Dermis blood vessel endothelial cell (primary cell): Measurements from ENCODE around the gene CEP83. TPM values are rescaled to one million over a fixed set of nuclear protein-coding genes. Genes with fewer than 3 reads are reported as not detected.

Experiments
- DNase-seq: peaks from one replicate; pipeline ENCODE4 v3.0.0; 2010
- total RNA-seq: library from RNA; depleted of rRNA; stranded (reverse); fragments of >200 nt; gene quantifications from 2 replicates; pipeline ENCODE4 v1.2.3, GENCODE V29; 2014

Gene CEP83
- total RNA-seq, 1 donor from 2014 or later: 8.2 TPM

- DNase-seq: no peak
Observed at GRCh38 chr12:94299846-94300245, 159.8 kb downstream of the CEP83 start.

GRCh38 chr12:94297876-94298505 lies 161.7 kb downstream of the CEP83 start:
- DNase-seq: no peak

- no peak for DNase-seq
Observed at GRCh38 chr12:94297096-94297699, 162.5 kb downstream of the CEP83 start.

- no peak for DNase-seq
Observed at GRCh38 chr12:94290353-94290752, 169.3 kb downstream of the CEP83 start.

GRCh38 chr12:94289461-94290312 lies 170.0 kb downstream of the CEP83 start:
- DNase-seq: peak; percentile 55

- no peak for DNase-seq
Observed at GRCh38 chr12:94287245-94287628, 172.4 kb downstream of the CEP83 start.

- no peak for DNase-seq
Observed at GRCh38 chr12:94286583-94287244, 173.0 kb downstream of the CEP83 start.

GRCh38 chr12:94285943-94286582 lies 173.6 kb downstream of the CEP83 start:
- no peak for DNase-seq

- DNase-seq: no peak
Observed at GRCh38 chr12:94284859-94285258, 174.8 kb downstream of the CEP83 start.

- DNase-seq: no peak
Observed at GRCh38 chr12:94284046-94284445, 175.6 kb downstream of the CEP83 start.

GRCh38 chr12:94282675-94283074 lies 177.0 kb downstream of the CEP83 start:
- peak; percentile 45 for DNase-seq

GRCh38 chr12:94280063-94280462 lies 179.6 kb downstream of the CEP83 start:
- DNase-seq: no peak

- no peak for DNase-seq
Observed at GRCh38 chr12:94277426-94278000, 182.2 kb downstream of the CEP83 start.

- DNase-seq: no peak
Observed at GRCh38 chr12:94276725-94277124, 182.9 kb downstream of the CEP83 start.

- no peak for DNase-seq
Observed at GRCh38 chr12:94273272-94273671, 186.4 kb downstream of the CEP83 start.

GRCh38 chr12:94272280-94272679 lies 187.4 kb downstream of the CEP83 start:
- DNase-seq: no peak

GRCh38 chr12:94271351-94271750 lies 188.3 kb downstream of the CEP83 start:
- no peak for DNase-seq

GRCh38 chr12:94269316-94269999 lies 190.2 kb downstream of the CEP83 start:
- no peak for DNase-seq

- DNase-seq: no peak
Observed at GRCh38 chr12:94267921-94268471, 191.7 kb downstream of the CEP83 start.

- no peak for DNase-seq
Observed at GRCh38 chr12:94267537-94267872, 192.2 kb downstream of the CEP83 start.

GRCh38 chr12:94266796-94267536 lies 192.7 kb downstream of the CEP83 start:
- no peak for DNase-seq
